Measurements from ENCODE around the gene STEAP3.
A peak's percentile ranks its signal among the peaks of the same experiment; 100 is the strongest.

STEAP3 gene

GRCh38 chr2:119245076-119245840 is 21.6 kb downstream of the STEAP3 start:
- no peak for DNase-seq (ENCODE audit: low read depth, low spot score)
- TF ChIP-seq CTCF (IDR thresholded peaks at IDR 0.05; ENCODE audit: low read depth, low read length) = no peak
- in situ Hi-C loops (cut with HindIII; ENCODE audit: low sequenced_read_pairs) = no loop called here
- H3K4me3 ChIP-seq (ENCODE audit: low read depth, low read length) = no peak overlapping the region

DNA sequence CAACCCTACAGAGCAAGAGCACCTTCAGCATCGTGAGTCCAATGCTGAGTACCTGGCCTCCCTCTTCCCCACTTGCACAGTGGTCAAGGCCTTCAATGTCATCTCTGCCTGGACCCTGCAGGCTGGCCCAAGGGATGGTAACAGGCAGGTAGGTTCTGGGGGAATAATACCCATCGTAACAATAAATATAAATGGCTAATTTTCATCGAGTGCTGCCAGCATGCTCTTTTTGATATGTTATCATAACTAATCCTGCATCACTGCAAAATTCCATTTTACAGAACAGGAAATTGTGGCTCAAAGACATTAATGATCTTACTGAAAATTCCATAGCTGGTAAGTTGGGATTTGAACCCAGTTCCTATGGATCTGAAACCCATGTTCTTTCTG is 22.2 kb downstream of the STEAP3 start:
- in situ Hi-C loops (cut with HindIII; ENCODE audit: low sequenced_read_pairs) = no loop called here
- H3K4me3 ChIP-seq (ENCODE audit: low read depth, low read length) = no peak overlapping the region
- no peak for DNase-seq (ENCODE audit: low read depth, low spot score)
- no peak for TF ChIP-seq CTCF (IDR thresholded peaks at IDR 0.05; ENCODE audit: low read depth, low read length)

GRCh38 chr2:119246884-119247843 is 23.5 kb downstream of the STEAP3 start:
- no peak overlapping the region for H3K4me3 ChIP-seq (ENCODE audit: low read depth, low read length)
- no peak for DNase-seq (ENCODE audit: low read depth, low spot score)
- in situ Hi-C loops (cut with HindIII; ENCODE audit: low sequenced_read_pairs) = no loop called here
- no peak for TF ChIP-seq CTCF (IDR thresholded peaks at IDR 0.05; ENCODE audit: low read depth, low read length)

- in situ Hi-C loops (cut with HindIII; ENCODE audit: low sequenced_read_pairs) = no loop called here
- DNase-seq (ENCODE audit: low read depth, low spot score) = no peak
- H3K4me3 ChIP-seq (ENCODE audit: low read depth, low read length) = no peak overlapping the region
- no peak for TF ChIP-seq CTCF (IDR thresholded peaks at IDR 0.05; ENCODE audit: low read depth, low read length)
These were observed 24.2 kb downstream of the STEAP3 start for GRCh38 chr2:119247844-119248271.

DNA sequence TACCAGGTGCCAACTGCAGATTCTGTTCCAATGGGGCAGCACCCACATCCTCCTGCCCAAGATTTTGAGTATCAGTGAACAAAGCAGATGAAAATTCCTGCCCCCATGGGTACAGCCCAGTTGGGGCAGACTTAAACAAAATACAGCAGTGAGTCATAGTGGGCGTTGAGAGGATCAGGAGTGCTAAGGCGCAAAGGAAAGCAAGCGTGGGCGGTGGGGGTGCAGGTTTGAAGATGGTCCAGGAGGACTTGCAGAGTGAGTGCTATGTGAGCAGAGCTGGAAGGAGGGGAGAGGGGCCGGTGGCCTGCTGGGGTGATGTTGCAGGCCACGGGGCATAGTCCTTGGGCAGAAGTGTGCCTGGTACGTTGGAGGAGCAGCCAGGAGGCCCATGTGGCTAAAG is 24.7 kb downstream of the STEAP3 start:
- DNase-seq (ENCODE audit: low read depth, low spot score) = peak; percentile 80
- in situ Hi-C loops (cut with HindIII; ENCODE audit: low sequenced_read_pairs) = no loop called here
- no peak overlapping the region for H3K4me3 ChIP-seq (ENCODE audit: low read depth, low read length)
- no peak for TF ChIP-seq CTCF (IDR thresholded peaks at IDR 0.05; ENCODE audit: low read depth, low read length)

DNA sequence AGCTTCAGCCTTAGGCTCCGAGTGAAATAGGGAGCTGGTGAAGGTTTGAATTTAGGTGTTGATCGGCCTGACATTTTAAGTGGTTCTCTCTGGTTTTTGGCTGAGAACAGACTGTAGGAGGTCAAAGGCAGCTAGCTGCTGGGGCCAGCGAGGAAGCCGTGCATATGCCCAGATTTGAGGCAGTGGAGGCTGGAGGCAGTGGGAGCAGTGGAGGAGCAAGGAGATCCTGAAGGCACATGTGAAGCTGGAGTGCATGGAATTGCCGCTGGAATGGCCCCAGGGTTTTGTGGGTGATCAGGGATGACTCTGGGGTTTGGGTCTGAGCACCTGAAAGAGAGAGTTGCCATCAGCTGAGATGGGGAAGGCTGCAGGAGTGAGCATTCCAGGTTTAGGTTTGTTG is 25.1 kb downstream of the STEAP3 start:
- no peak for TF ChIP-seq CTCF (IDR thresholded peaks at IDR 0.05; ENCODE audit: low read depth, low read length)
- in situ Hi-C loops (cut with HindIII; ENCODE audit: low sequenced_read_pairs) = no loop called here
- H3K4me3 ChIP-seq (ENCODE audit: low read depth, low read length) = no peak overlapping the region
- DNase-seq (ENCODE audit: low read depth, low spot score) = no peak

All from astrocyte of the spinal cord (primary cell).